ENCODE results near the gene RIIAD1. TPM values are rescaled to one million over a fixed set of nuclear protein-coding genes. Genes with fewer than 3 reads are reported as not detected.
A peak's percentile ranks its signal among the peaks of the same experiment; 100 is the strongest.

Gene RIIAD1
- total RNA-seq, 1 experiment from 2014 or later: not detected

DNA sequence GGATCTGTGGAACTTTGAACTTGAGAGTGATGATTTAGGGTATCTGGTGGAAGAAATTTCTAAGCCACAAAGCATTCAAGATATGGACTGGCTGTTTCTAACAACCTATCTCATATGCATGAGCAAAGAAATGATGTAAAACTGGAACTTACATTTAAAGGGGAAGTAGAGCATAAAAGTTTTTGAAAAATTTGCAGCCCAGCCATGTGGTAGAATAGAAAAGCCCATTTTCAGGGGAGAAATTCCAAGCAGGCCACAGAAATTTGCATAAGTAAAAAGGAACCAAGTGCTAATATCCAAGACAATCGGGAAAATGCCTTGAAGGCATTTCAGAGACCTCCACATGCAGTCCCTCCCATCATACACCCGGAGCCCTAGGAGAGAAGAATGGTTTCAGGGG is 15.7 kb downstream of the RIIAD1 start:
- Histone ChIP-seq H3K27me3 (ENCODE audit: insufficient read depth, low read depth) (no peaks in the 10 kb centered on the region), H3K4me1 (replicated peaks; ENCODE audit: insufficient read depth) (peaks cover 17% of the 10 kb centered on the region), H3K27ac (no peak overlapping the region), H3K4me3 (no peak overlapping the region), H3K9me3 (ENCODE audit: insufficient read depth, low read depth) (peaks cover 5% of the 10 kb centered on the region; the same call in 1 of the 2 replicates), H2AFZ (no peak overlapping the region), H3K9me2 (ENCODE audit: insufficient read depth) (no peaks in the 10 kb centered on the region), H4K20me1 (ENCODE audit: insufficient read depth) (no peaks in the 10 kb centered on the region), H3K79me2 (ENCODE audit: low read depth) (no peaks in the 10 kb centered on the region), H3K36me3 (ENCODE audit: low read depth) (no peaks in the 10 kb centered on the region), H3F3A (ENCODE audit: insufficient read depth, low read depth) (peaks cover 4% of the 10 kb centered on the region; the same call in 1 of the 2 replicates), H3K4me2 (no peak overlapping the region)
- CTCF ChIA-PET: no interaction called here
- intact Hi-C loops (cut with micrococcal nuclease; ENCODE audit: unreplicated experiment): loop anchor here (5.0 kb wide), 1 partner anchor 190 kb away; no protein-coding TSS in a partner anchor
- POLR2A ChIA-PET (ENCODE audit: unreplicated experiment): no interaction called here
- TF ChIP-seq EZH2 (IDR thresholded peaks at IDR 0.05; ENCODE audit: low read depth): no peak
- TF ChIP-seq, protein P1, sequence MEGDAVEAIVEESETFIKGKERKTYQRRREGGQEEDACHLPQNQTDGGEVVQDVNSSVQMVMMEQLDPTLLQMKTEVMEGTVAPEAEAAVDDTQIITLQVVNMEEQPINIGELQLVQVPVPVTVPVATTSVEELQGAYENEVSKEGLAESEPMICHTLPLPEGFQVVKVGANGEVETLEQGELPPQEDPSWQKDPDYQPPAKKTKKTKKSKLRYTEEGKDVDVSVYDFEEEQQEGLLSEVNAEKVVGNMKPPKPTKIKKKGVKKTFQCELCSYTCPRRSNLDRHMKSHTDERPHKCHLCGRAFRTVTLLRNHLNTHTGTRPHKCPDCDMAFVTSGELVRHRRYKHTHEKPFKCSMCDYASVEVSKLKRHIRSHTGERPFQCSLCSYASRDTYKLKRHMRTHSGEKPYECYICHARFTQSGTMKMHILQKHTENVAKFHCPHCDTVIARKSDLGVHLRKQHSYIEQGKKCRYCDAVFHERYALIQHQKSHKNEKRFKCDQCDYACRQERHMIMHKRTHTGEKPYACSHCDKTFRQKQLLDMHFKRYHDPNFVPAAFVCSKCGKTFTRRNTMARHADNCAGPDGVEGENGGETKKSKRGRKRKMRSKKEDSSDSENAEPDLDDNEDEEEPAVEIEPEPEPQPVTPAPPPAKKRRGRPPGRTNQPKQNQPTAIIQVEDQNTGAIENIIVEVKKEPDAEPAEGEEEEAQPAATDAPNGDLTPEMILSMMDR (conservative IDR thresholded peaks at IDR 0.05): no peak
- BruUV-seq (replicated peaks): no TSS peak
- DNase-seq: no peak

DNA sequence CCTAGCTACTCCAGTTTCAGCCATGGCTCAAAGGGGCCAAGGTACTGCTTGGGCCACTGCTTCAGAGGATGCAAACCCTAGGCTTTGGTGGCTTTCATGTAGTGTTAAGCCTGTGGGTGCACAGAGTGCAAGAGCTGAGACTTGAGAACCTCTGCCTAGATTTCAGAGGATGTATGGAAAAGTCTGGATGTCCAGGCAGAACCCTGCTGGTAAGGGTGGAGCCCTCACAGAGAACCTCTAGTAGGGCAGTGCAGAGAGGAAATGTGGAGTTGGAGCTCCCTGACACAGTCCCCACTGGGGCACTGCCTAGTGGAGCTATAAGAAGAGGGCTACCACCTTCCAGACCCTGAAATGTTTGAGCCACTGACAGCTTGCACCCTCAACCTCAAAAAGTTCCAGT is 16.2 kb downstream of the RIIAD1 start:
- no peak for DNase-seq
- Histone ChIP-seq H3K9me3 (ENCODE audit: insufficient read depth, low read depth) (peaks cover 5% of the 10 kb centered on the region; the same call in 1 of the 2 replicates), H3K36me3 (ENCODE audit: low read depth) (no peaks in the 10 kb centered on the region), H3K4me3 (no peak overlapping the region), H3K79me2 (ENCODE audit: low read depth) (no peaks in the 10 kb centered on the region), H4K20me1 (ENCODE audit: insufficient read depth) (no peaks in the 10 kb centered on the region), H3F3A (ENCODE audit: insufficient read depth, low read depth) (peaks cover 4% of the 10 kb centered on the region; the same call in 1 of the 2 replicates), H3K27ac (no peak overlapping the region), H3K9me2 (ENCODE audit: insufficient read depth) (no peaks in the 10 kb centered on the region), H3K27me3 (ENCODE audit: insufficient read depth, low read depth) (no peaks in the 10 kb centered on the region), H2AFZ (no peak overlapping the region), H3K4me2 (no peak overlapping the region), H3K4me1 (replicated peaks; ENCODE audit: insufficient read depth) (peaks cover 17% of the 10 kb centered on the region)
- intact Hi-C loops (cut with micrococcal nuclease; ENCODE audit: unreplicated experiment): loop anchor here (5.0 kb wide), 1 partner anchor 190 kb away; no protein-coding TSS in a partner anchor
- TF ChIP-seq EZH2 (IDR thresholded peaks at IDR 0.05; ENCODE audit: low read depth): no peak
- POLR2A ChIA-PET (ENCODE audit: unreplicated experiment): no interaction called here
- no TSS peak for BruUV-seq (replicated peaks)
- CTCF ChIA-PET: no interaction called here

DNA sequence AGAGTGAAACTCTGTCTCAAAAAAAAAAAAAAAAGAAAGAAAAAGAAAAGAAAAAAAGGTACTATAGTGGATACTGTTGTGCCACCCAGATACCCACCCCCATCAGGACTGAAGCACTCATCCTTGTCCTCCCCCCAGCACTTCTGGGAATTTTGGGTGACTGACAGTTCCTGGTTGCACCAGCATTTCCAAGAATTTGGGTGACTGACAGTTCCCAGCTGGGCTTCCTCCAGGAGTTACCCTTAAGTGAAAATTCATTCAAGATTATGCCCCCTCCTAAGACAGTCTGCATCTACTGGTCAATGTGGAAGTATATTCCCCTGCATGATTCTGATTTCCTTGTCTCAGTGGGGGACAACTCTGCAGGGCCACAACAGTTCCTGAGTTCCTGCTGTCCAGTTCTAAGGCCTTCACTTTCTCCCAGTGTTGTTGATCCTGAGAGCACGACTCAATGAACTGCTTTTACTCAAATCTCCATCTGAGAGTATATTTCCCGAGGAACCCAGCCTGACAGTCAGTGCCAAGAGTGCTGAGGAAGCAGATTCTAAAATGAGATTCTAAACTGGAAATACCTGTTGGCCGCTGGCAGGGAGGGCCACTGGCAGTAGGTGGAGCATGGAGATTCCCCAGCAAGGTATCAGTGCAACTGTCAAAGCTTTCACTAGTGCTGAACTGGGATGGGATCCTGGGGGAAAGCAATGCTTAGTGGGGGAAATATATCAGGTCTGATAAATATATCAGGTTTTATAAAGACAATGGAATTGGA is 18.5 kb downstream of the RIIAD1 start:
- Histone ChIP-seq H3K4me1 (replicated peaks; ENCODE audit: insufficient read depth) (peaks cover 12% of the 10 kb centered on the region), H3K9me2 (ENCODE audit: insufficient read depth) (no peaks in the 10 kb centered on the region), H3K4me3 (no peak overlapping the region), H2AFZ (no peak overlapping the region), H3K4me2 (peak overlapping the region; percentile 60), H3K27ac (no peak overlapping the region), H3K36me3 (ENCODE audit: low read depth) (no peaks in the 10 kb centered on the region), H3K9me3 (ENCODE audit: insufficient read depth, low read depth) (peaks cover 5% of the 10 kb centered on the region; the same call in 1 of the 2 replicates), H3F3A (ENCODE audit: insufficient read depth, low read depth) (peaks cover 2% of the 10 kb centered on the region; the same call in 1 of the 2 replicates), H4K20me1 (ENCODE audit: insufficient read depth) (no peaks in the 10 kb centered on the region), H3K27me3 (ENCODE audit: insufficient read depth, low read depth) (no peaks in the 10 kb centered on the region), H3K79me2 (ENCODE audit: low read depth) (no peaks in the 10 kb centered on the region)
- ChIA-PET POLR2A (ENCODE audit: unreplicated experiment) (no interaction called here), CTCF (interaction anchor here (0.6 kb wide), 1 partner anchor 341 kb away, joined by 4 read pairs; no protein-coding TSS in a partner anchor)
- DNase-seq: peak; percentile 58 to 78
- intact Hi-C loops (cut with micrococcal nuclease; ENCODE audit: unreplicated experiment): loop anchor here (5.0 kb wide), 1 partner anchor 192 kb away; no protein-coding TSS in a partner anchor
- no TSS peak for BruUV-seq (replicated peaks)
- no peak for TF ChIP-seq EZH2 (IDR thresholded peaks at IDR 0.05; ENCODE audit: low read depth)
- TF ChIP-seq, protein P1 (conservative IDR thresholded peaks at IDR 0.05): no peak; the same call in 1 of the 2 replicates

All from PC-9 (cell line).